IgD-negative memory B cell (primary cell): ENCODE results near the gene CD28. TPM values are rescaled to one million over a fixed set of nuclear protein-coding genes. Genes with fewer than 3 reads are reported as not detected.
A peak's percentile ranks its signal among the peaks of the same experiment; 100 is the strongest.

Experiments used
- H3K27ac Mint-ChIP-seq, 3 donors: one replicate each; pipeline ENCODE4 v1.8.0; 2020 to 2022; ENCODE audit warnings: mild to moderate bottlenecking in 3 of 3, mixed read lengths in 3 of 3, moderate library complexity in 1 of 3
- H3K27me3 Mint-ChIP-seq: one replicate; pipeline ENCODE4 v1.8.0; 2021; ENCODE audit warnings: mixed read lengths
- H3K36me3 Mint-ChIP-seq: one replicate; pipeline ENCODE4 v1.8.0; 2020; ENCODE audit warnings: mild to moderate bottlenecking, mixed read lengths
- H3K4me1 Mint-ChIP-seq, 3 donors: one replicate each; pipeline ENCODE4 v1.8.0; 2020 to 2022; ENCODE audit warnings: mixed read lengths in 3 of 3, mild to moderate bottlenecking in 1 of 3
- H3K4me3 Mint-ChIP-seq, 4 donors: one replicate each; pipeline ENCODE4 v1.8.0; 2020 to 2022; ENCODE audit warnings: mild to moderate bottlenecking in 4 of 4, mixed read lengths in 4 of 4, moderate library complexity in 3 of 4
- H3K9me3 Mint-ChIP-seq, 3 donors: one replicate each; pipeline ENCODE4 v1.8.0; 2020 to 2021; ENCODE audit warnings: mixed read lengths in 3 of 3, mild to moderate bottlenecking in 1 of 3
- polyA plus RNA-seq: library from polyadenylated mRNA; unstranded; fragments of 300-500 nt; fragmentation: Illumina TruSeq; gene quantifications from one replicate; pipeline ENCODE4 v1.2.3, GENCODE V29; 2021

Gene CD28
- polyA plus RNA-seq, 1 donor from 2014 or later, result 1.3 TPM

DNA sequence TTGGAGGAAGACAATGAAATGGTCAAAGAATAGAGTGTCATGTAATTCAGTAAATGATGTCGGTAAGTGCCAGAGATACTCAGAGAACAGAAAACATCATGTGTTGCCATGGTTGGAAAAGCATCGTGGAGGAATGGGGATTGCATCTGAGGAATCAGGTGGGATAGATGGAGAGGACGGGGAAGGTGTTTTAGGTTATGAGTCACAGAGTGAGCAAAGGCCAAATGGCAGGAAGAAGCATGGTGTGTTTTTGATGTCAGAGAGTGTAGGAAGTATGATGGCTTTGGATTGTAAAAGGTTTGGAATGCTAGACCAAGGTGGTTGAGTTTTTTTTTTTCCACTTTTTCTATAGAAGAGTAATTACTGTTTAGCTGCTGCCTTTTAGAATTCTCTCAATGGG is 27.5 kb upstream of the CD28 start:
- Mint-ChIP-seq H3K27me3 (peaks cover 43% of the 10 kb centered on the region), H3K36me3 (no peaks in the 10 kb centered on the region), H3K9me3 (peaks cover 0 to 7% (median 2%) of the 10 kb centered on the region in 3 donors), H3K4me3 (peak overlapping the region in 1 of 4 donors; percentile 31), H3K4me1 (no peaks in the 10 kb centered on the region), H3K27ac (no peak overlapping the region)

DNA sequence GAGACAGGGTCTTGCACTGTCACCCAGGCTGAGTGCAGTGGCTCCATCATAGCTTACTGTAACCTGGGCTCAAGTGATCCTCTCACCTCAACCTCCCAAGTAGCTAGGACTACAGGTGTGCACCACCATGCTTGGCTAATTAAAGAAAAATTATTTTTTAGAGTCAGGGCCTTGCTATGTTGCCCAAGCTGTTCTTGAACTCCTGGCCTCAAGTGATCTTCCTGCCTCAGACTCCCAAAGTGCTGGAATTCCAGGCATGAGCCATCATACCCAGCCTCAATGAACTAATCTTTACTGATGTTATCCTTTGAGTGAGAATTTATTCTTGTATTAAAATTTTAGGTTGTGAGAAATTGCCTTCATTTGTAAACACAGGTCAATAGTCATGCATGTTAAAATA is 27.0 kb upstream of the CD28 start:
- no peaks in the 10 kb centered on the region for H3K4me1 Mint-ChIP-seq

DNA sequence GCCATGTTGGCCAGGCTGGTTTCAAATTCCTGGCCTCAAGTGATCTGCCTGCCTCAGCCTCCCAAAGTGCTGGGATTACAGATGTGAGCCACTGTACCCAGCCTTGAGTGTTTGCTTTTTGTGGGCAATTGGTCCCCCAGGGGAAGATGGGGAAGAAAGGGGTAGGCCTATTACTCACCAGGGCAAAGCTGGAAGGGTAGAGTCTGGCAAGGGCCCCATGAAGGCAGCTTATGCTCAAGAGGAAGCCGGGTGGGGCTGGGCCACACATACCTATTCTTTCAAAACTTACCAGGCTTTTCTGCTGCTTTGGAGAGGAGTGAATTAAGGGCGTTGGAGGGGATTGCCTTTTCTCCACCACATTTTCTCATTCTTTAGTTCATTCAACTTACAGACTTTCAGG is 24.5 kb upstream of the CD28 start:
- no peak overlapping the region for H3K27ac Mint-ChIP-seq
- H3K4me3 Mint-ChIP-seq, result no peak overlapping the region
- H3K27me3 Mint-ChIP-seq, result peaks cover 45% of the 10 kb centered on the region
- H3K9me3 Mint-ChIP-seq, result peaks cover 0 to 7% (median 0%) of the 10 kb centered on the region in 3 donors
- H3K36me3 Mint-ChIP-seq, result no peaks in the 10 kb centered on the region
- no peaks in the 10 kb centered on the region for H3K4me1 Mint-ChIP-seq

More for the DNA sequence above, 27.0 kb upstream of the CD28 start:
- Mint-ChIP-seq H3K27me3 (peaks cover 42% of the 10 kb centered on the region), H3K27ac (no peak overlapping the region), H3K36me3 (no peaks in the 10 kb centered on the region), H3K9me3 (peaks cover 0 to 7% (median 2%) of the 10 kb centered on the region in 3 donors), H3K4me3 (no peak overlapping the region)

GRCh38 chr2:203682688-203683130 is 23.7 kb upstream of the CD28 start:
- peaks cover 0 to 7% (median 0%) of the 10 kb centered on the region in 3 donors for H3K9me3 Mint-ChIP-seq
- peaks cover 50% of the 10 kb centered on the region for H3K27me3 Mint-ChIP-seq
- no peaks in the 10 kb centered on the region for H3K4me1 Mint-ChIP-seq
- no peak overlapping the region for H3K4me3 Mint-ChIP-seq
- H3K36me3 Mint-ChIP-seq, result no peaks in the 10 kb centered on the region
- no peak overlapping the region for H3K27ac Mint-ChIP-seq

DNA sequence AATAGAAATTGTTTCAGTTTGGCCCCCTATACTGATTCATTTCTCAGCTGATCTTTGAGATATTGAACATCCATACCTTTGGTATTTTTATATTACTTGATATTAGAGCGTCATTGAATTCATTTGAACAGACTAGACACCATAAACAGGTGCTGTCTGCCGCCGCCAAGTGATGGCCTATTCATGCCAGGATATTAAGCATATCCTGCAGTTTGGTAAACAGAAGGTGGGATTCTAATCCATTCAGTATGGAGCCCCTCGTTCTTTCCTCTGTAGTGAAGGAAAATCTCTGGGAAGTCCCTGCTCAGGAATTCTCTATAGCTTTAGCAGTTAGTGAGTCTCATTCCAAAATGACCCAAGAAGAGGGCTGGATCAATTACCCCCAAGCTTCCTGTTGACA is 23.0 kb upstream of the CD28 start:
- no peaks in the 10 kb centered on the region for H3K36me3 Mint-ChIP-seq
- no peak overlapping the region for H3K4me3 Mint-ChIP-seq
- peaks cover 0 to under 1% (median under 1%) of the 10 kb centered on the region in 3 donors for H3K4me1 Mint-ChIP-seq
- no peak overlapping the region for H3K27ac Mint-ChIP-seq
- H3K9me3 Mint-ChIP-seq, result peaks cover 0 to 7% (median 0%) of the 10 kb centered on the region in 3 donors
- peaks cover 52% of the 10 kb centered on the region for H3K27me3 Mint-ChIP-seq

DNA sequence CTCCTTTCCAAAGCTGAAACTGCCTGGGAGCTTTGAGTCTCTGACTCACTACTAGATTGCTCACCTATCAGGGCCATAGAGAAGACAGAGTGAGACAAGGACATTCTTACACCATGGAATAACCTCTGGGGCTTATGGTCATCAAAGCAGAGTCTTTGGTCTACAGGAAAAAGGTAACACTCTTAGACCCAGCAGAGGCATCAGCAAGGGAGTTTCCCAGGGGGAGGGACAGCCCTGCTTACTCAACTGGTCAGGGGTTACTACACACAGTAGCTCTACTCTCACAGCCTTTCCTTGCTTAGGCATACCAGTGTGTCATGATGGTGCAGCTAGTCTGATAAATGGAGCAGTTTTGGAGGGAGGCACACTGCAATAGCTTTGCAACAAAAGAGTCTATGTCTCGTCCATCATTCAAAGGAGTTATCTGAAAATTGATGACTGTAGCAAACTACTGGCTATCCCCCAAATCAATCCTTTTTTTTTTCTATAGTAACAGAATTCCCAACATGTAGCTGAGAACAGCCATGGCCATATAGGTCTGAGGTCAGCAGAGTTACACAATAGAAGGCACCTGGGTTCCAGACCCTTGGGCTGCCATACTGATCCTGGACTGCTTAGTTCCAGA is 22.4 kb upstream of the CD28 start:
- Mint-ChIP-seq H3K4me3 (no peak overlapping the region), H3K9me3 (peaks cover 0 to 7% (median 0%) of the 10 kb centered on the region in 3 donors), H3K27ac (no peak overlapping the region), H3K36me3 (no peaks in the 10 kb centered on the region), H3K27me3 (peaks cover 50% of the 10 kb centered on the region), H3K4me1 (peaks cover under 1 to 6% (median 5%) of the 10 kb centered on the region in 3 donors)

DNA sequence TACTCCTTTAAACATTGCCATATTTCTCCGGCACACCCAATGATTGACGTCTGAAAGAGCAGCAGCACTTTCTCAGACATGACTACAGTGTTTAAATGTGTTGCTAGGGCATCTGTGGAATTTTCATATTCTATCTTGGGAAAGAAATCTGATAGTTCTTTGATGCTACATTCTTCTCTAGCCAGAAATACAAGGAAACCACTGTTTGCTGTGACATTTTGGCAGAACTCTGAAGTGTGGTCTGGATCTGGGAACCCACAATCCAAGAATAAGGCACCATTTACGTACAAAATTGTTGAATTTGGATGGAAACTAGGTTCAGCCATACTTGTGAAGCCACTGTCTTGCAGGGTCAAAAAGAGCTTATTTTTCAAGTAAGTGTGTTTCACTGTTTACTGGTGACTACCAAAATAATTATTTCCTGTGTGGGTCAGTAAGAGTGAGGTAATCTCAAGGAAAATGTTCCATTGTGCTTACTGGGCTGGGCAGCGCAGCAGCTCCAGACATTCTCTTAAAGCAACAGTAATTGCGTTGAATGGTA is 21.3 kb upstream of the CD28 start:
- H3K4me3 Mint-ChIP-seq, result no peak overlapping the region
- peaks cover 0 to 7% (median 0%) of the 10 kb centered on the region in 3 donors for H3K9me3 Mint-ChIP-seq
- no peaks in the 10 kb centered on the region for H3K36me3 Mint-ChIP-seq
- no peak overlapping the region for H3K27ac Mint-ChIP-seq
- H3K4me1 Mint-ChIP-seq, result peaks cover 4 to 16% (median 12%) of the 10 kb centered on the region in 3 donors
- H3K27me3 Mint-ChIP-seq, result peaks cover 55% of the 10 kb centered on the region

DNA sequence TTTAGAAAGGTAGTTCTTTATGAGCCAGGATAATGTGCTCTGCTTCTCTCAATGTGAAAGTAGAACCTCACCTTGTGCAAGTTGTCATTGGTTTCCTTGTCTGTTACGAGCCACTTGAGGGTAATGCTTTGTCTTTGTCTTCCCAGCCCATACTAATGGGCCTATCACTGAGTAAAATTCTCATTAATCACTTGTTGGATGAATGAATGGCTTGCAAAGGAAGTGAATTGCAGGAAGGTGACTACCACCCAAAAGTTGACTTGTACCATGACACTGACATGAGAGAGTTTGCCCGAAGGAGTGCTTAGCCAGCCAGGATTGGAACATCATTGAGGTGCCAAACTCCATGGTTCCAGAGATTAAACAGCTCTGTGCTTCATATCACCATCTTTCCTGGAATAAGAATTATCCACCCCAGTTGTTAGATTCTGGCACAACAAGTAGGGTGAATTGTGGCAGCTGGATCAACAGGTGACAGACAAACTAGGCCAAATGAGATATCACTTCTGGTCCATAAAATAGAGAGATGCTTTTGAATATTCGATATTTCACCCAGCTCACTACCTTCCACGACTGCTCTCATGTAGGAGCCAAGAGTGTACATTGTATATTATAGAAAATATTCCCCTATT is 20.5 kb upstream of the CD28 start:
- Mint-ChIP-seq H3K4me1 (peaks cover 4 to 17% (median 14%) of the 10 kb centered on the region in 3 donors), H3K36me3 (no peaks in the 10 kb centered on the region), H3K9me3 (no peaks in the 10 kb centered on the region), H3K4me3 (no peak overlapping the region), H3K27ac (no peak overlapping the region), H3K27me3 (peaks cover 62% of the 10 kb centered on the region)

- Mint-ChIP-seq H3K4me3 (no peak overlapping the region), H3K27me3 (peaks cover 64% of the 10 kb centered on the region), H3K4me1 (peaks cover 4 to 17% (median 15%) of the 10 kb centered on the region in 3 donors), H3K9me3 (no peaks in the 10 kb centered on the region), H3K27ac (no peak overlapping the region), H3K36me3 (no peaks in the 10 kb centered on the region)
Measured at GRCh38 chr2:203687165-203687564, 19.3 kb upstream of the CD28 start.

DNA sequence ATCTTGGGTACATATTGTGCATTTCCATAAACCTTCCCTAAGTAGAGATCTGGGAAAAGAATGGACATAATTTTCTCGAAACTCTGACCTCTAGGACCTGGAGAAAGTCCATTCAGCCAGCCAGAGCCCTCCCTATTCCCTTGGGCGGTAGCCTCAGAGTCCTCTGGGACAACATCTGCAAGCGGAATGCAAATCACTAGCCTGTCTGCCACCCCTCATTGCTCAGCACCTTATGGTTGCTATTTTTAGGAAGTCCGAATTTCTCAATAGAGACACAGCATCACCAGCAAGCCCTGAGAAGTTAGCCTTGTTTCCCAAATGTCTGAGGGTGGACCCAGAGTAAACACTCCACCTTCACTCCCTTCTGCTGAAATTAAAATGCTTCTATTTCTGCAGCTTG is 17.6 kb upstream of the CD28 start:
- Mint-ChIP-seq H3K27ac (no peak overlapping the region), H3K27me3 (peaks cover 70% of the 10 kb centered on the region), H3K9me3 (peaks cover 0 to 2% (median 0%) of the 10 kb centered on the region in 3 donors), H3K4me3 (peak overlapping the region in 1 of 4 donors; percentile 49), H3K36me3 (peaks cover 2% of the 10 kb centered on the region), H3K4me1 (peaks cover 4 to 17% (median 15%) of the 10 kb centered on the region in 3 donors)

GRCh38 chr2:203689426-203690116 is 16.9 kb upstream of the CD28 start:
- peaks cover 4 to 17% (median 15%) of the 10 kb centered on the region in 3 donors for H3K4me1 Mint-ChIP-seq
- peaks cover 3% of the 10 kb centered on the region for H3K36me3 Mint-ChIP-seq
- peaks cover 72% of the 10 kb centered on the region for H3K27me3 Mint-ChIP-seq
- no peak overlapping the region for H3K27ac Mint-ChIP-seq
- peak overlapping the region in 2 of 4 donors; percentile 28 to 58 for H3K4me3 Mint-ChIP-seq
- peaks cover 0 to 2% (median 0%) of the 10 kb centered on the region in 3 donors for H3K9me3 Mint-ChIP-seq

DNA sequence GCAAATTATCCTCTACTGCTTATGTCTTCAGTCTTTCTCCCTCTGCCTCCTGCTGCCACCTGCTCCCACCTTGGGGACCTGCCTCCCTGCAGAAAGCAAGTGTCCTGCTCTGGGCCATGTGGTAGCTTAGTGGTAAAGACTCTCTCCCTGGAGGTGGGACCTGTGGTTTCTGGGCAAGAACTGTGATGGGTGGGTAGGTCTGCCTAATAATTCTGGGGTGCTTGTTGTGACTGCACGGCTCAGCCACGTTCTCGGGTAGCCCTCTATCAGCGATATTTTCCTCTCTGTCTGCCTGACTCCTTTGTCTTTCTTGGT is 16.4 kb upstream of the CD28 start:
- H3K27me3 Mint-ChIP-seq, result peaks cover 72% of the 10 kb centered on the region
- peaks cover 4 to 17% (median 15%) of the 10 kb centered on the region in 3 donors for H3K4me1 Mint-ChIP-seq
- no peak overlapping the region for H3K27ac Mint-ChIP-seq
- peaks cover 3% of the 10 kb centered on the region for H3K36me3 Mint-ChIP-seq
- peaks cover 0 to 2% (median 0%) of the 10 kb centered on the region in 3 donors for H3K9me3 Mint-ChIP-seq
- peak overlapping the region in 2 of 4 donors; percentile 28 to 58 for H3K4me3 Mint-ChIP-seq

DNA sequence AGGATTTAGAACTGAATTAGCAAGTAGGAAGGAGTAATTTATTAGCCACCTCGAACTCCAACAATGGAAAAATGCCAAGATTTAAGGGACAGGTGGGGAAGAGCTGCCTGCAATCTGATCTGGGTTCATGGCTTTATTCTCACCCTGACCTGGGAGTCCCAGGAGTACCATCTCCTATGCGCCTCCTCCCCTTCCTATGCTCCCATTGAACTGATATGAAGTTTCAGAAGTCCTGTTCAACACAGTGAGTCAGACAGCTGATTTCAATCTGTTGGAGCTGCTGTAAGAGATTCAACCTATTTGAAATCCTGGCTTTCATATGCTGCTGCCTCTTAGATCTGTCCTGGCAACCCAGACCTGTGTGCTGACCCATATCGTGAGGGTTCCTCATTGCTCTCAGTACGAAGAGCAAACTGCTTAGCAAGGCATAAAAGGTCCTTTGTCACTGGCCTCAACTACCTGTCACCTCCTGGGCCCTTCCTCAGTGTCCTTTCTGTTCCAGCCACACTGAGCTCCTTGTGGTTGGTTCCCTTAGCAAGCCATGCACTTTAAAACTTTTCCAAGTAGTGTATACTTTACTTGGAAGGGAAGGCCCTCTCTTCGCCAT is 15.9 kb upstream of the CD28 start:
- Mint-ChIP-seq H3K9me3 (peaks cover 0 to 2% (median 0%) of the 10 kb centered on the region in 3 donors), H3K4me3 (no peak overlapping the region), H3K27ac (no peak overlapping the region), H3K36me3 (peaks cover 3% of the 10 kb centered on the region), H3K27me3 (peaks cover 73% of the 10 kb centered on the region), H3K4me1 (peaks cover 4 to 17% (median 15%) of the 10 kb centered on the region in 3 donors)

DNA sequence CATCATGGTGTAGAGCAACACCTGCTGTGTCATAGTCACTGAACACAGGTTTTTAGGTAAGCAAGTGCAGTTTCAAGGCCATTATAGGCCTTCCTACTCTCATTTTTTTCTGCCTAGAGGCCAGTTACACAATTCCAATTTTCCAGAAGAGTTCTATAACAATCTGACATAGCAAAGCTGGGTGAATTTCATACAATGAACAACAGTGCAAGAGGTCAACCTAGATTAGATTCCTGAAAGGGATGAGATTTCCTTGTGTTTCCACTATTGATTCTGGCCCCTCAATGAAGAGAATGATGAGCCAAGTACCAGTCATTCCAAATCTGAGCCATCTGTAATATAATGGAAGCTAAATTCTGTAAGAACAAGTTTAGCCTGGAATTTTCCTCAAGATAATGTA is 15.3 kb upstream of the CD28 start:
- Mint-ChIP-seq H3K4me1 (peaks cover 4 to 17% (median 15%) of the 10 kb centered on the region in 3 donors), H3K9me3 (peaks cover 0 to 2% (median 0%) of the 10 kb centered on the region in 3 donors), H3K27ac (no peak overlapping the region), H3K27me3 (peaks cover 70% of the 10 kb centered on the region), H3K4me3 (no peak overlapping the region), H3K36me3 (peaks cover 3% of the 10 kb centered on the region)
